Karpas-422 (cell line): Measurements from ENCODE around the gene SPSB4. TPM values are rescaled to one million over a fixed set of nuclear protein-coding genes. Genes with fewer than 3 reads are reported as not detected.

ENCODE experiments used
- DNase-seq: peaks from one replicate; pipeline ENCODE4 v3.0.0-alpha.2; 2015
- H2AFZ ChIP-seq: fragments of 200-600 bp; sonication (generic); 2 replicates; pipeline ENCODE4 v1.6.1; 2014; ENCODE audit warnings: antibody characterized with exemption, low read length, mixed read lengths
- H3K27ac ChIP-seq: fragments of 200-600 bp; sonication (generic); 2 replicates; pipeline ENCODE4 v1.5.1; 2014; ENCODE audit warnings: mild to moderate bottlenecking, low read length, moderate library complexity
- H3K27me3 ChIP-seq: fragments of 200-600 bp; sonication (generic); 2 replicates; pipeline ENCODE4 v1.6.1; 2014; ENCODE audit warnings: low read length, mixed read lengths
- H3K36me3 ChIP-seq: fragments of 200-600 bp; sonication (generic); 2 replicates; pipeline ENCODE4 v1.6.1; 2014; ENCODE audit warnings: low read length, mixed read lengths; ENCODE audit not compliant: insufficient read depth
- H3K4me1 ChIP-seq: fragments of 200-600 bp; sonication (generic); 2 replicates; pipeline ENCODE4 v1.6.1; 2014; ENCODE audit warnings: mild to moderate bottlenecking, low read length, mixed read lengths
- H3K4me2 ChIP-seq: fragments of 200-600 bp; sonication (generic); 2 replicates; pipeline ENCODE4 v1.6.1; 2014; ENCODE audit warnings: low read length, low read depth, mild to moderate bottlenecking; ENCODE audit not compliant: poor library complexity, severe bottlenecking
- H3K4me3 ChIP-seq: fragments of 200-600 bp; sonication (generic); 2 replicates; pipeline ENCODE4 v1.5.1; 2014; ENCODE audit warnings: mild to moderate bottlenecking, antibody characterized with exemption, low read length, mixed read lengths
- H3K79me2 ChIP-seq: fragments of 200-600 bp; sonication (generic); 2 replicates; pipeline ENCODE4 v1.6.1; 2014; ENCODE audit warnings: mild to moderate bottlenecking, low read length, mixed read lengths
- H3K9ac ChIP-seq: fragments of 200-600 bp; sonication (generic); 2 replicates; pipeline ENCODE4 v1.6.0; 2014; ENCODE audit warnings: low read length
- H3K9me2 ChIP-seq: fragments of 200-600 bp; sonication (generic), shearing (Covaris generic); replicated peaks from 2 replicates; pipeline ENCODE4 v1.6.0; 2014; ENCODE audit warnings: mild to moderate bottlenecking, low read length, moderate library complexity; ENCODE audit not compliant: insufficient read depth
- H3K9me3 ChIP-seq: fragments of 300-700, 200-600 bp; sonication (generic); 2 replicates; pipeline ENCODE4 v1.6.1; 2014; ENCODE audit warnings: low read length, mixed read lengths
- H4K20me1 ChIP-seq: fragments of 200-600 bp; sonication (generic); 2 replicates; pipeline ENCODE4 v1.6.1; 2014; ENCODE audit warnings: mild to moderate bottlenecking, antibody characterized with exemption, low read length, low read depth; ENCODE audit not compliant: insufficient read depth
- total RNA-seq: library from RNA; depleted of rRNA; stranded (reverse); fragments of >200 nt; shearing (Covaris generic); gene quantifications from 2 replicates; pipeline ENCODE4 v1.2.3, GENCODE V29; 2014; ENCODE audit warnings: low replicate concordance

The SPSB4 gene
- total RNA-seq, 1 experiment from 2014 or later: not detected

DNA sequence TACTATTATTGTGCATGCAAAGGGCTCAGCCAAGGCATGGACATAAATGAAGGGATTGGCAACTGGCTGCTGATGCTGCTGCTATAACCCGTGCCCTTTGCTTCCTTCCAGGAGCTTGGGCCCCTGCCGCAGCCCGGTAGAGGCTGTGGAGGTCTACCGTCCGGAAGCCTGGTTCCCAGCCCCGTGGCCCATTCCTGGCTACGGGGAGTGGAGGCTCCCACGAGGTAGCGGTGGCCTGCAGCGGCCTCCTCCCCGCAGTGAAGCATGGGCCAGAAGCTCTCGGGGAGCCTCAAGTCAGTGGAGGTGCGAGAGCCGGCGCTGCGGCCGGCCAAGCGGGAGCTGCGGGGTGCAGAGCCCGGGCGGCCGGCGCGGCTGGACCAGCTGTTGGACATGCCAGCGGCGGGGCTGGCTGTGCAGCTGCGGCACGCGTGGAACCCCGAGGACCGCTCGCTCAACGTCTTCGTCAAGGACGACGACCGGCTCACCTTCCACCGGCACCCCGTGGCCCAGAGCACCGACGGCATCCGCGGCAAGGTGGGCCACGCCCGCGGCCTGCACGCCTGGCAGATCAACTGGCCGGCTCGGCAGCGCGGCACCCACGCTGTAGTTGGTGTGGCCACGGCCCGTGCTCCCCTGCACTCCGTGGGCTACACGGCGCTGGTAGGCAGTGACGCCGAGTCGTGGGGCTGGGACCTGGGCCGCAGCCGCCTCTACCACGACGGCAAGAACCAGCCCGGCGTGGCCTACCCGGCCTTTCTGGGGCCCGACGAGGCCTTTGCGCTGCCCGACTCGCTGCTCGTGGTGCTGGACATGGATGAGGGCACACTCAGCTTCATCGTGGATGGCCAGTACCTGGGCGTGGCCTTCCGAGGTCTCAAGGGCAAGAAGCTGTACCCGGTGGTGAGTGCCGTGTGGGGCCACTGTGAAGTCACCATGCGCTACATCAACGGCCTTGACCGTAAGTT lies 15.0 kb downstream of the SPSB4 start:
- Histone ChIP-seq H3K27ac (no peak overlapping the region), H3K79me2 (no peaks in the 10 kb centered on the region), H3K27me3 (no peaks in the 10 kb centered on the region), H3K9me2 (no peaks in the 10 kb centered on the region), H2AFZ (no peak overlapping the region), H3K9ac (no peak overlapping the region), H3K4me2 (no peak overlapping the region), H3K4me3 (no peak overlapping the region), H3K4me1 (no peaks in the 10 kb centered on the region), H4K20me1 (no peaks in the 10 kb centered on the region), H3K9me3 (no peaks in the 10 kb centered on the region), H3K36me3 (no peaks in the 10 kb centered on the region)
- no peak for DNase-seq

DNA sequence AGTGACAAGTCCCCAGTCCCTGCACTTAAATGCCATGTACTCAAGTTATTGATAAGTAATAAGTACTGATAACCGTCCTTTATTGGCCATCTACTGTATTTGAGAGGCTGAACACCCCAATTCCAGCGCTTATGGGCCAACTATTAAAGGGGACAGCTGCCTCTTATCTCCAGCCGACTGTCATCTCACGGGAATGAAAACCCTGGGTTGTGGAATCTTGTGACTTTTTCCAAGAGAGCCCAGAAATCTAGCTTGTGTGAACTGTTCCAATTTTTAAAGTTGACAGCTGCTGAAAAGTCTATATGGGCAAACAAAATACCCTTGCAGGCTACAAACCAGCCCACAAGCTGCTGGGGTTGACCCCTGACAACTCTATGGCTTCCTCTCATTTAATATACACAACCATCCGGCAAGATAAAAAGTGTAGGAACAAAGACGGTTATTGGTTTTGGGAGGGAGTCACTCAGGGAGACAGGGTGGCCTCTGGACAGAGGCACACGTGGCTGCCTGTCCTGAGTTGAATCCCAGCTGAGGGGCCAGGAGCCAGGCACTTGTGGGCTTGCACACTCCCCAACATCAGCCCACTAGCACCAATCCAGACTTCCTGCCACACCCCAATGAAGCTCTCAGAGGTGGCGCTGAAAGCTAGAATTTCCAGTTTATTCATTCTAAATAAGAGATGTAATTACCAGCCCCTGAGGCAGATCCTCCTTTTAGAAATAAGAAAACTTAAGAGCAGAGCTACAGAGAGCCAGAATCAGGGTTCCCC lies 16.2 kb downstream of the SPSB4 start:
- Histone ChIP-seq H3K4me2 (no peak overlapping the region), H3K4me1 (no peaks in the 10 kb centered on the region), H3K9me2 (no peaks in the 10 kb centered on the region), H2AFZ (no peak overlapping the region), H3K27ac (no peak overlapping the region), H3K9me3 (no peaks in the 10 kb centered on the region), H3K9ac (no peak overlapping the region), H4K20me1 (no peaks in the 10 kb centered on the region), H3K36me3 (no peaks in the 10 kb centered on the region), H3K4me3 (no peak overlapping the region), H3K79me2 (no peaks in the 10 kb centered on the region), H3K27me3 (no peaks in the 10 kb centered on the region)
- DNase-seq: no peak

DNA sequence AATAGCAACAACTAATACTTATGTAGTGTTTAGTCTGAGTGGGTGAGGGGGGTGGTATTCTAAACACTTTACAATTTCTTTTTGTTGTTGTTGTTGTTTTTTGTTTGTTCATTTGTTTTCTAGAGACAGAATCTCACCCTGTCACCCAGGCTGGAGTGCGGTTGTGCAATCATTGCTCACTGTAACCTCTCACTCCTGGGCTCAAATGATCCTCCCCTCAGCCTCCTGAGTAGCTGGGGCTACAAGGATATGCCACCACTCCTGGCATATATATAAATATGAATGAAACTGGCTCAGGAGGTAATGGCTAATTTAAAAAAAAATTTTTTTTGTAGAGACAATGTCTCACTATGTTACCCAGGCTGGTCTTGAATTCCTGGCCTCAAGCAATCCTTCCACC lies 19.1 kb downstream of the SPSB4 start:
- Histone ChIP-seq H3K4me1 (no peaks in the 10 kb centered on the region), H3K9ac (no peak overlapping the region), H3K9me3 (no peaks in the 10 kb centered on the region), H3K4me3 (no peak overlapping the region), H3K36me3 (no peaks in the 10 kb centered on the region), H3K27ac (no peak overlapping the region), H2AFZ (no peak overlapping the region), H4K20me1 (no peaks in the 10 kb centered on the region), H3K4me2 (no peak overlapping the region), H3K79me2 (no peaks in the 10 kb centered on the region), H3K9me2 (no peaks in the 10 kb centered on the region), H3K27me3 (no peaks in the 10 kb centered on the region)
- DNase-seq: no peak

DNA sequence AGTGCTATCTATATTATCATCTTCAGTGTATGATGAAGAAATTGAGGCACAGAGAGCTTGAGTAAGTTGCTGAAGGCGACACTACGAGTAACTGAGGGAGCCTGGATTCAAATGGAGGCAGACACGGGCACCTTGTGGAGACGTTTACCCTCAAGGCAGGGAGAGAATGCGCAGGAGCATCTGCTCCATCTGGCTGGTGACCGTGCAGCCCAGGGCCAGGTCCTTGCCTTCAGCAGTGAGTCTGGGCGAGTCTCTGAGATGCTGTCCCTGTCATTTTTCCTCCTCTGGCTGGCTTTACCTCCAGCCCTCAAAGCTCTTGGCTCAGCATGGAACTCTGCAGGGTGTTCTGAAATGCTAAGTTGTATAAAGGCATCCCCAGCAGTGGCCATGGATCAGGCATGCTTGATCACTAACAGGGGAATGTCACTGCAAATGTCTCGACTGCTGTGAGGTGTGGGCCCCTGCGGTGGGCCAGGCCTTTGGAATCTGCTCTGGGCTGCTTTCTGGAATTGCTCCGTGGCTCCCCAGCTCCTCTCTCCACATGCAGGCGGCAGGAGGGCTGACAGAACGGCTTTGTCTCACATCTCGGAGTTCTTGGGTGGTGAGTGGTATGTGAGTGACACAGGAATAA lies 19.7 kb downstream of the SPSB4 start:
- Histone ChIP-seq H2AFZ (no peak overlapping the region), H3K27ac (no peak overlapping the region), H3K9me2 (no peaks in the 10 kb centered on the region), H3K4me3 (no peak overlapping the region), H3K36me3 (no peaks in the 10 kb centered on the region), H3K9me3 (no peaks in the 10 kb centered on the region), H3K27me3 (no peaks in the 10 kb centered on the region), H4K20me1 (no peaks in the 10 kb centered on the region), H3K9ac (no peak overlapping the region), H3K4me1 (no peaks in the 10 kb centered on the region), H3K4me2 (no peak overlapping the region), H3K79me2 (no peaks in the 10 kb centered on the region)
- no peak for DNase-seq

DNA sequence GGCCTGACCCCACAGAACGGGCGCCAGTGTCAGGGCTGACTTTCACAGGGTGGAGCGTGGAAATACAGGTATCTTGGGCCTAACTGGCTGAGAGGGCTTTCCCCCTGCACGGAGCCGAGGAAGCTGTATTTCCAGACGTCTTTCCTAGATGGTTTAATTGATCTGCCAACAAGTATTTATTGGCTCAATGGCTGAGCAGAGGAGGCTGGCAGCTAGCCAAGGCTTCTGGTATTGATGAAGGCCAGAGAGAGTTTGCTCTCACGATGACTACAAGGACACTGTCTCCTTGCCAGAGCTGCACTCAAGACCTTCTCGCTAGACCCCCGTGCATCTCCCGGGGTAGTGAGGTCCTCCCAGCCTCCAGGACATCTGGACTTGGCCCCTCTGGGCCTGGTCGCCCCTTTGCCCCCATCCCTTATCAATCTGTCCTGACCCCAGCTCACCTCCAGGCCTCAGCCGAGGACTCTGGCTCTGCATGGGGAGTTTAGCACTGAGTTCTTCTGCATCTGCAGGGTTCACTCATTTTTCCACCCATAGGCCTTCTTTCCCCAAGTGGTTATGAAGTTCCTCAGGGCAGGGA lies 20.6 kb downstream of the SPSB4 start:
- Histone ChIP-seq H3K4me1 (no peaks in the 10 kb centered on the region), H3K27me3 (no peaks in the 10 kb centered on the region), H3K9ac (no peak overlapping the region), H3K36me3 (no peaks in the 10 kb centered on the region), H3K9me3 (no peaks in the 10 kb centered on the region), H4K20me1 (no peaks in the 10 kb centered on the region), H3K27ac (no peak overlapping the region), H3K4me2 (no peak overlapping the region), H3K4me3 (no peak overlapping the region), H3K79me2 (no peaks in the 10 kb centered on the region), H3K9me2 (no peaks in the 10 kb centered on the region), H2AFZ (no peak overlapping the region)
- DNase-seq: no peak

DNA sequence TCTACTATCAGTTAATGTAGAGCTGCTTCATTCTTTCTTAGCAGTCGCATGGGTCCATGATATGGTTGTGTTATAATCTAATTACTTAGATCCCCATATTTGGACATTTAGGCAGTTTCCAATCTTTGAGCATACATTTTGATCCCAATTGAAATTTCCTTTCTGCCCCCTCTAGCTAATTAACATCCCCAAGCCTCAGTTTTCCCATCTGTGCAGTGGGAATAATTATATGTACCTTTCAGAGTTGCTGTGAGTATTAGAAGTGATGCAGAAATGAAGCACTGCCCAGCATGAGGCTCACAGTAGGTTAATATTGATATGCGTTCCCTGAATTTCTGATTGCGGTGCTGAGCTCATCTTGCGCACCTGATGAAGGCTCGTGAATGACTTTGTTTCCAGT lies 21.8 kb downstream of the SPSB4 start:
- no peak for DNase-seq
- Histone ChIP-seq H3K27me3 (no peaks in the 10 kb centered on the region), H3K36me3 (no peaks in the 10 kb centered on the region), H2AFZ (no peak overlapping the region), H3K9me3 (no peaks in the 10 kb centered on the region), H3K79me2 (no peaks in the 10 kb centered on the region), H3K4me1 (no peaks in the 10 kb centered on the region), H4K20me1 (no peaks in the 10 kb centered on the region), H3K9ac (no peak overlapping the region), H3K9me2 (no peaks in the 10 kb centered on the region), H3K4me2 (no peak overlapping the region), H3K4me3 (no peak overlapping the region), H3K27ac (no peak overlapping the region)

DNA sequence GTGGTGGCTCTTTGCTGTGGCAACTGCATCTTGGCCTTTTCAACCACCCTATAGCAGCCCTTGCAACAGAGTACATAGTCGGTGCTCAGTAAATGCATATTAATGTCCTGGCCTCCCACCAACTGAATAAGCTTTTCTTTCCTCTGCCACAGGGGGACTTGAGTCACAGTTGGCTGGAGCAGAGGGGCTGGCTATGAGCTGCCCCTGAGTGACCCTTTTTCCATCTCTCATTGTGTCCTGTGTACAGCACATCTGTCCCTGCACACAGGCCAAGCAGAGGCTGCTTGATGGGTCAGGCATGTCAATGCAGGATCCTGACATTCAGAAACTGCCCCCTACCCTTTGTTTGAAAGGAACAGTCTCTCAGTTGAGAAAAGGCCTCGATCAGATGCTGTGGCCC lies 22.4 kb downstream of the SPSB4 start:
- H3K9me3 ChIP-seq: no peaks in the 10 kb centered on the region
- no peak overlapping the region for H3K27ac ChIP-seq
- no peak for DNase-seq
- no peaks in the 10 kb centered on the region for H3K27me3 ChIP-seq
- H3K36me3 ChIP-seq: no peaks in the 10 kb centered on the region
- no peaks in the 10 kb centered on the region for H4K20me1 ChIP-seq
- H3K9me2 ChIP-seq: no peaks in the 10 kb centered on the region
- no peaks in the 10 kb centered on the region for H3K79me2 ChIP-seq
- H3K4me3 ChIP-seq: no peak overlapping the region
- H3K9ac ChIP-seq: no peak overlapping the region
- H3K4me2 ChIP-seq: no peak overlapping the region
- H3K4me1 ChIP-seq: no peaks in the 10 kb centered on the region
- no peak overlapping the region for H2AFZ ChIP-seq

DNA sequence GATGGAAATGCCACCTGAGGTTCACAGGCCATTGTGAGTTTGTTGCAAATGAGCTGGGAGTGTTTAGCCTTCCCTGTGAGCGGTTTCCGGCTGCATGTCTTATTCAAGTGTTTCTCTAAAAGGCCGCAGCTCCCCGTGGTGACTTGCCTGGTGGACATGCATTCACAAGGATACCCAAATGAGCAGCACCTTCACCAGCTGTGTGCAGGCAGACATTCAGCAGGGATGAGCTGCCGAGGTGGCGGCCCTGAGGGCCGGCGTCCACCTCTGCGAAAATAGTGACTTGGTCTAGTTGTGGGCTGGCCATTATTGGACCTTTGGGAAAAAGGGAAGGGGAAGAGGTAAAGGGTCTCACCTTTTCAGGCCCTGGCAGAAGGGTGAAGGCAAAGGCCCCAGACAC lies 23.4 kb downstream of the SPSB4 start:
- no peak overlapping the region for H3K27ac ChIP-seq
- no peak for DNase-seq
- no peaks in the 10 kb centered on the region for H4K20me1 ChIP-seq
- H3K9me2 ChIP-seq: no peaks in the 10 kb centered on the region
- no peak overlapping the region for H3K4me3 ChIP-seq
- no peaks in the 10 kb centered on the region for H3K27me3 ChIP-seq
- no peak overlapping the region for H2AFZ ChIP-seq
- H3K4me2 ChIP-seq: no peak overlapping the region
- no peaks in the 10 kb centered on the region for H3K4me1 ChIP-seq
- no peaks in the 10 kb centered on the region for H3K9me3 ChIP-seq
- H3K36me3 ChIP-seq: no peaks in the 10 kb centered on the region
- no peaks in the 10 kb centered on the region for H3K79me2 ChIP-seq
- H3K9ac ChIP-seq: no peak overlapping the region
